ENCODE measurements around the gene PRIMA1.

Gene PRIMA1

GRCh38 chr14:93688239-93688666 is 100.0 kb downstream of the PRIMA1 start:
- Histone ChIP-seq H3K9ac (ENCODE audit: low read length) (no peak overlapping the region), H3K27ac (ENCODE audit: low read depth, low read length) (no peak overlapping the region), H3K4me1 (ENCODE audit: control insufficient read depth, insufficient read depth, low read length) (no peaks in the 10 kb centered on the region), H3K4me3 (ENCODE audit: low read length) (no peak overlapping the region), H3K36me3 (ENCODE audit: control insufficient read depth, insufficient read depth, low read length) (no peaks in the 10 kb centered on the region), H3K27me3 (ENCODE audit: control insufficient read depth, insufficient read depth, low read length) (no peaks in the 10 kb centered on the region)

- Histone ChIP-seq H3K9ac (ENCODE audit: low read length) (no peak overlapping the region), H3K36me3 (ENCODE audit: control insufficient read depth, insufficient read depth, low read length) (no peaks in the 10 kb centered on the region), H3K27ac (ENCODE audit: low read depth, low read length) (no peak overlapping the region), H3K4me3 (ENCODE audit: low read length) (no peak overlapping the region), H3K4me1 (ENCODE audit: control insufficient read depth, insufficient read depth, low read length) (no peaks in the 10 kb centered on the region), H3K27me3 (ENCODE audit: control insufficient read depth, insufficient read depth, low read length) (no peaks in the 10 kb centered on the region)
Measured at GRCh38 chr14:93686268-93686667, 102.0 kb downstream of the PRIMA1 start.

- H3K27ac ChIP-seq (ENCODE audit: low read depth, low read length) = no peak overlapping the region
- H3K36me3 ChIP-seq (ENCODE audit: control insufficient read depth, insufficient read depth, low read length) = no peaks in the 10 kb centered on the region
- H3K9ac ChIP-seq (ENCODE audit: low read length) = no peak overlapping the region
- H3K27me3 ChIP-seq (ENCODE audit: control insufficient read depth, insufficient read depth, low read length) = no peaks in the 10 kb centered on the region
- H3K4me1 ChIP-seq (ENCODE audit: control insufficient read depth, insufficient read depth, low read length) = no peaks in the 10 kb centered on the region
- H3K4me3 ChIP-seq (ENCODE audit: low read length) = no peak overlapping the region
Measured at GRCh38 chr14:93685121-93685895, 103.0 kb downstream of the PRIMA1 start.

- no peaks in the 10 kb centered on the region for H3K36me3 ChIP-seq (ENCODE audit: control insufficient read depth, insufficient read depth, low read length)
- H3K9ac ChIP-seq (ENCODE audit: low read length) = no peak overlapping the region
- no peak overlapping the region for H3K27ac ChIP-seq (ENCODE audit: low read depth, low read length)
- H3K27me3 ChIP-seq (ENCODE audit: control insufficient read depth, insufficient read depth, low read length) = no peaks in the 10 kb centered on the region
- H3K4me3 ChIP-seq (ENCODE audit: low read length) = no peak overlapping the region
- H3K4me1 ChIP-seq (ENCODE audit: control insufficient read depth, insufficient read depth, low read length) = no peaks in the 10 kb centered on the region
Measured at GRCh38 chr14:93683226-93683625, 105.1 kb downstream of the PRIMA1 start.

- no peak overlapping the region for H3K9ac ChIP-seq (ENCODE audit: low read length)
- no peaks in the 10 kb centered on the region for H3K27me3 ChIP-seq (ENCODE audit: control insufficient read depth, insufficient read depth, low read length)
- H3K4me3 ChIP-seq (ENCODE audit: low read length) = no peak overlapping the region
- H3K27ac ChIP-seq (ENCODE audit: low read depth, low read length) = no peak overlapping the region
- H3K36me3 ChIP-seq (ENCODE audit: control insufficient read depth, insufficient read depth, low read length) = no peaks in the 10 kb centered on the region
- H3K4me1 ChIP-seq (ENCODE audit: control insufficient read depth, insufficient read depth, low read length) = no peaks in the 10 kb centered on the region
Measured at GRCh38 chr14:93682459-93682858, 105.8 kb downstream of the PRIMA1 start.

- no peak overlapping the region for H3K27ac ChIP-seq (ENCODE audit: low read depth, low read length)
- H3K4me3 ChIP-seq (ENCODE audit: low read length) = no peak overlapping the region
- no peaks in the 10 kb centered on the region for H3K4me1 ChIP-seq (ENCODE audit: control insufficient read depth, insufficient read depth, low read length)
- no peaks in the 10 kb centered on the region for H3K27me3 ChIP-seq (ENCODE audit: control insufficient read depth, insufficient read depth, low read length)
- H3K9ac ChIP-seq (ENCODE audit: low read length) = no peak overlapping the region
- H3K36me3 ChIP-seq (ENCODE audit: control insufficient read depth, insufficient read depth, low read length) = no peaks in the 10 kb centered on the region
Measured at GRCh38 chr14:93676416-93676958, 111.8 kb downstream of the PRIMA1 start.

- H3K9ac ChIP-seq (ENCODE audit: low read length) = no peak overlapping the region
- no peaks in the 10 kb centered on the region for H3K36me3 ChIP-seq (ENCODE audit: control insufficient read depth, insufficient read depth, low read length)
- no peaks in the 10 kb centered on the region for H3K4me1 ChIP-seq (ENCODE audit: control insufficient read depth, insufficient read depth, low read length)
- H3K4me3 ChIP-seq (ENCODE audit: low read length) = no peak overlapping the region
- no peaks in the 10 kb centered on the region for H3K27me3 ChIP-seq (ENCODE audit: control insufficient read depth, insufficient read depth, low read length)
- H3K27ac ChIP-seq (ENCODE audit: low read depth, low read length) = no peak overlapping the region
Measured at GRCh38 chr14:93675651-93676050, 112.6 kb downstream of the PRIMA1 start.

GRCh38 chr14:93674343-93674742 is 113.9 kb downstream of the PRIMA1 start:
- Histone ChIP-seq H3K4me3 (ENCODE audit: low read length) (no peak overlapping the region), H3K36me3 (ENCODE audit: control insufficient read depth, insufficient read depth, low read length) (no peaks in the 10 kb centered on the region), H3K27ac (ENCODE audit: low read depth, low read length) (no peak overlapping the region), H3K27me3 (ENCODE audit: control insufficient read depth, insufficient read depth, low read length) (no peaks in the 10 kb centered on the region), H3K4me1 (ENCODE audit: control insufficient read depth, insufficient read depth, low read length) (no peaks in the 10 kb centered on the region), H3K9ac (ENCODE audit: low read length) (no peak overlapping the region)

- no peaks in the 10 kb centered on the region for H3K36me3 ChIP-seq (ENCODE audit: control insufficient read depth, insufficient read depth, low read length)
- no peaks in the 10 kb centered on the region for H3K27me3 ChIP-seq (ENCODE audit: control insufficient read depth, insufficient read depth, low read length)
- no peak overlapping the region for H3K9ac ChIP-seq (ENCODE audit: low read length)
- no peaks in the 10 kb centered on the region for H3K4me1 ChIP-seq (ENCODE audit: control insufficient read depth, insufficient read depth, low read length)
- no peak overlapping the region for H3K4me3 ChIP-seq (ENCODE audit: low read length)
- no peak overlapping the region for H3K27ac ChIP-seq (ENCODE audit: low read depth, low read length)
Measured at GRCh38 chr14:93669632-93670031, 118.7 kb downstream of the PRIMA1 start.
